Superior temporal gyrus (tissue), 1 donor: Measurements from ENCODE around the gene HS6ST1.
"Not testable (repeated sequence)": the region's sequence is repeated elsewhere in the genome, so short reads cannot be mapped to it uniquely, and the experiment has no call there.

Experiments
- DNase-seq: peaks from one replicate; pipeline ENCODE4 v3.0.0-alpha.2; 2016; ENCODE audit errors: extremely low spot score

Gene HS6ST1

DNA sequence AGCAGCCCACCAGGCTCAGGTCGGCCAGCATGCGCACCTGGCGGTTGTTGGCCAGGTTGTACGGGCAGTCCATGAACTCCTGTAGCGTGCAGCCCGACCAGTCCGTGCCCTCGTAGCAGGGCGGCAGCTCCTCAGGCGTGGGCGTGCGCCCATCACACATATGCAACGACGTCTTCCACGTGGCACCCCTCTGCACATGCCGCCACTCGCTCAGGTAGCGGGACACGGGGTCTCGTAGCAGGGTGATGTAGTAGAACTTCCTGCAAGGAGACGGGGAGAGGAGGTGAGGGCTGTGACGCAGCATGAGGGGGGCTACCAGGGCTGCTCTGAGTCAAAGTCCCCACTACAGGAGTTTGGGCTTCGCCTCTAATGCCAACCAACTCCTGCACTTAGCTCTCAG, 50.1 kb downstream of the HS6ST1 start:
- not testable (repeated sequence) for DNase-seq

- not testable (repeated sequence) for DNase-seq
Observed at GRCh38 chr2:128268145-128268544, 50.5 kb downstream of the HS6ST1 start.

DNA sequence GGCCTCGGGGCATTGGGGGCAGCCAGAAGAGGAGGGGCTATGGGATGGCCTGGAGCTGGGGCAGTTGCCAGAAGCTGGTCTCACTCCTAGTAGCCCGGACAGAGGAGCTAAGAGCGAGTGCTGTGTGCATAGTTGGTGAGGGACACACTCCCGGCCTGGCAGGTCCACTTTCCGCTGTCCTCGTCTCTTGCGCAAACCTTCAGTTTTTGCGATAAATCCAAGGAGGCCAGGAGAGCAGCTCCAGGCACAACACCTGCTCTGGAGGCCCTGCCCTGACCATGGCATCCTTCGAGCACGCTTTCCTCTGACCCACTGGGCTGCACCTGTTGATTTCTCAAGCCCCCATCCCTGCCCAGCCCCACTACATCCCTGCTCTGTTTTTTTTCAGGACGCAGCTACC, 51.0 kb downstream of the HS6ST1 start:
- DNase-seq, result not testable (repeated sequence)

DNA sequence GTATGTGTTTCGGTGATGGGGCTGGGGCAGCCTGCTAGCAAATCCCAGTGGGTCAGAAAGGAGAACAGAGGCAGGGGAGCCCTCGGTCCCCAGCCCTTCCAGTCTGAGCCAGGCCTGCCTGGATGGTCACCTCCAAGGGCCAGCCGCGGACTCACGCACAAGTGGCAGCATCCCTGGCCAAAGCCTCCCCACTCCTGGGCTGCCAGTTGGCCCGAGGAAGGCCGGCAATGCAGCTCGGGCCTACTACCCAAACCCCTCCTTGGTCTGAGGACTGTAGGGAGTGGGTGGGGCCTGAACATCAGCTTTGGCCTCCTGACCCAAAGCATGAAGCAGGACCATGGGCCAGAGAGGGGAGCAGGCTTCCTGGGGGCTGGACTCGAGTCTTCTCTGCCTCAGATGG, 51.5 kb downstream of the HS6ST1 start:
- not testable (repeated sequence) for DNase-seq

DNA sequence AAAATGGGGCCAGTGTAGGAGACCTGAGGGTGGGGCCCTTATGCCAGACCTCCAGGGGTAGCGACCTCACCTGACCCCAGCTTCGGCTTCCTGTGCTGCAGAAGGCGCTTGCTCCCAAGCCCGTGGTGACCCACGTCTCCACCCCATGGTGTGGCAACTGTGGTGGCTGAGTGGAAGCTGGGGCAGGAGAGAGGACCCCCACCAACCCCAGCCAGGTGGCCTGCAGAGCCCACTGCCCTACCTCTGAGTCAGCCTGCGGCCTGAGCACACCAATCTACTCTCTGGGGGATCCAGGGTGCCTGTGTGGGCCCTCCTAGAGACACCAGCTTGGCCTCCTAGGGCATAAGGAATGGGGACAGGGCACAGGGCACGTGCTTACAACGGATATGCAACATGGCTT, 52.2 kb downstream of the HS6ST1 start:
- not testable (repeated sequence) for DNase-seq

DNA sequence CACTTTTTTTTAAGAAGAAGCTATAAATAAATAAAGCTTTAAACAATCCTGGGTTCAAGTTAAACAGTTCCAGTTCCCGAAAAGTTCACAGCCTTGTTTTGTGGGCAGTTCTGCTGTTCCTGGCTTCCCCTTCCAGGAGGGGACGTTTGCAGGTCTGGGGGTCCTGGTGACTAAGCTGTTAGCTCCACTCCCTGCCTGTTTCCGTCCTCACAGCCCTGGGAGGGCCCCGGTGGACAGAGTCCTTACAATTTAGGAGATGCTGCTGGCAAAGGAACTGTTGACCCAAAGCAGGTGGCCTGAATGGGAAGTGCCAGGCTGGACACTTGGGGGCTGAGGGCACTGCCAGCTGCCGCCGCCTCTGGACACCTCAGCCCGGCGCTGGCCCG, 53.1 kb downstream of the HS6ST1 start:
- not testable (repeated sequence) for DNase-seq

- no peak for DNase-seq
Observed at GRCh38 chr2:128264881-128265607, 53.6 kb downstream of the HS6ST1 start.

GRCh38 chr2:128263902-128264331, 54.8 kb downstream of the HS6ST1 start:
- DNase-seq, result no peak

DNA sequence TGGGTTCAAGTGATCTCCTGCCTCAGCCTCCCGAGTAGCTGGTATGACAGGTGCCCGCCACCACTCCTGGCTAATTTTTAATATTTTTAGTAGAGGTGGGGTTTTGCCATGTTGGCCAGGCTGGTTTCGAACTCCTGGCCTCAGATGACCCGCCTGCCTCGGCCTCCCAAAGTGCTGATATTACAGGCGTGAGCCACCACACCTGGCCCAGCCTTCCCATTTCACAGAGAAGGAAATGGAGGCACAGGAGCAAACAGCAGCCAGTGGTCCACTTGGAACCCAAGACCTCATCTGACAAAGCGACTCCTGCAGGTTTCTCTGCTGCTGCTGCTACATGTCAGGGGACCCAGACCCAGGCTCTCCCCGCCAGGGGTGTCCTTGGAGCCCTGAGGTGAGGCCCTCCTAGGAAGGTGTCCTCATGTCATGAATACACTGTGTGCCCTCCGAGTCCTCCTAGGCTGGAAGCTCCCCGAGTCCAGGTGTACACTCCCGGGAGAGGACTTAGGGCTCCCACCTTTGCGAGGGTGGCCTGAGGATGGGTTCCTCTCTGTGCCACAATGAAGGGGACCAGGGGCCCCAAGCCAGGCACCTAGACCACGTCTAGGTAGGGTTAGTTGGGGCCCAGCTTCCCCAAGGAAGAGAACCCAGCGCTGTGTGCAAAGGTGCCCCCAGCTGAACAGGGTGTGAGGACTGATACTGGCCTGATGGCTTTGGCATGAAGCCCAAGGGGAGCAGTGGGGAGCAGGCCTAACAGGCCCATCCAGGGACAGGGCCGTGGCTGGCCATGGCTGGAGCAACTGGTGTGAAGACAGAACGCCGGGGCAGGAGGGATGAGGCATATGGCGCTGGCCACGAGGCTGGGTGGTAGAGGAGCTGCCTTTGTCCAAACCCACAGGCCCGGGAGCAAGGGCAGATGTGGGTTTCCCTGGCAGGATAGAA, 56.1 kb downstream of the HS6ST1 start:
- no peak for DNase-seq

DNA sequence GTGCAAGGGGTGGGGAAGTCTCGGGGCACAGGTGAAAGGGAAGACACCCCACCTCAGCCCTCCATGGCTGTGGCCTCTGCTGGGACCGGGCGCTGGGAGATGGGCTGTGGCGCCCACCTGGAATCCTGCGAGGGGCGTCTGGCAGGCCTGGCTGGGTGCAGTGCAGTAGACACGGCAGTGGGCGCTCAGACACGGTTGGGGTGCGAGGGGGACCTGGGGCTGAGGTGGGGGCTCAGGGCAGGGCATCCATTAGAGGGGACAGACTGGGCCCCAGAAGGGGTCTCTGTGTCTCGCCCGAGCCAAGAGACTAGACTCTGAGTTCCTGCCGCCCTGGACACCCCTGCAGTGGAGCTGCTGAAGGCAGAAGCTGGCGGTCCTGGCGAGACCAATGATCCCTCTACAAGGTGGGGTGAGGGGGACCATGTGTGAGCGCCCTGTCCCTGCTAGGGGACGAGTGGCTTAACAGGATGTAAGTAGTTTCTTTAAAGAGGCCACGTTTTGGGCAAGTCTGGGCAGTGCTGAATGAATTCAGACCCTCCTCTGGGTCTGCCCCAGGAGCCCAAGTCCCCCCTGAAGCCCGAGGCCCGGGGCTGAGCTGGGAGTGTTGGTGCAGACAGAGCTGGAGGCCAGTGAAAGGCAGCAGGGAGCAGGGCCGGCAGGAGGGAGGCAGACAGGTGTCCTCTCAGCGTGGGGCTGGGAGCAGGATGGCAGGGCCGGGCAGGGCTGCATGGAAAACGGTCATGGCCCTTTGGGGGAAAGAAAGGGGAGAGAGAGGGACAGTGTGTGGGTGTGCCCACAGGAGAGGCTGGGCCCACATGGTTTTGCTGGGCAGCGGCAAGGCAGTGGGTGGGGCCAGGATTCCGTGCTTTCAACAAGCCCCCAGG, 57.2 kb downstream of the HS6ST1 start:
- DNase-seq, result no peak

DNA sequence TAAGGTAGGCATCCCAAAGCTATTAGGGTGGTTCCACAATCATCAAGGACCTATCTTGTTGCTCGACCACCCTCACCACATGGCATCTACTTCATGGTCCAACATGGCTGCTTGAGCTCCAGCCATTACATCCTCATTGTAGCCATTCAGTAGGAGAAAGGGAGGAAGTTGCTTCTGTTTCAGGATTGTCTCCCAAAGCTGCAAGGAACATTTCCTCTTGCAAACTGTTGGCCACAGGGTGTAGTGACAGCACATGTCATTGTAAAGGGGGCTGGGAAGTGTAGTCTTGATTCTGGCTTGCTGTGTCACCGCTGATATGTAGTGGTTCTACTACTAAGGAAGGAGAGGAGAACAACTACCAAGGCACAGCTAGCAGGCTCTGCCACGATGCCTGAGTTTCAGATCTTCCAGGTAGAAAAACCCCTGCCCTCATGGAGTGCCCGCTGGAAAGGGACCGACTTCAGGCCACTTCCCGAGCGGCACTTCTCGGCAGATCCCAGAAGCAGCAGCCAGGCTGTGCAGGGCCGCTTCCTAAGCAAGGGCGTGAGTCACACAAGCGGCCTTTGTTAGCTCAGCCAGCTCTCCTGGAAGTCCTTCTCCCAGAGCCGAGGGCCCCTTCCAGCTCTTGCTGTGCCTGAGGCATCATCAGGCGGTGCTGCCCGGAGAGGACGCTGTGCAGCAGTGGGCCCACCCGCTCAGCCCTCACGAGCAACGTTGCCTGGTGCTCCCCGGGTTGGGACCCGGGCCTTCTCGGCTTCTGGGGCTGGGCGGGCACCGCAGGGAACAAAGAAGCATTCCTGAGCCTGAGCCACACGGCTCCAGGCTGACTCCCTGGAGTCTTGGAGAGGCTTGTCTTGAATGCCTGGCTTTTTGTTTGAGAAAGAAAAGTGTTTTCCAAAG, 58.2 kb downstream of the HS6ST1 start:
- peak; percentile 77 for DNase-seq

GRCh38 chr2:128259585-128259984, 59.1 kb downstream of the HS6ST1 start:
- no peak for DNase-seq

GRCh38 chr2:128258218-128258617, 60.5 kb downstream of the HS6ST1 start:
- DNase-seq, result no peak

DNA sequence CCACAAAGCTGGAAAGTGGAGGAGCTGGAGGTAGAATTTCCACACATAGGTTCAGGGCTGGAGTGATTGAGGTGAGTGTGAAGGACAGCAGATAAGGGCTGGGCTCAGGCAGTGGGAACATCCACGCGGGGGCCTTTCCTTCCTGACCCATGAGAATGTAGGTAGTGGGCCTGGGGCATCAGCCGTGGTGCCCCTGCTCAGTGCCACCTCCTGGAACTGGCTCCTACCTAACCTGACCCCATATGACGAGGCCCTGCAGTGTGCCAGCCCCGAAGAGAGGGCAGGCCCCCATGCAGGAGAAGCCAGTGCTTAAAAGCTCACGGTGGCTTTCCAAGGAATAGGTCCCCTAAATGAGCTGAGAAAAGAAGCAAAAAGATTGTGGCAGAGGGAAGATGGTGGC, 66.2 kb downstream of the HS6ST1 start:
- no peak for DNase-seq

DNA sequence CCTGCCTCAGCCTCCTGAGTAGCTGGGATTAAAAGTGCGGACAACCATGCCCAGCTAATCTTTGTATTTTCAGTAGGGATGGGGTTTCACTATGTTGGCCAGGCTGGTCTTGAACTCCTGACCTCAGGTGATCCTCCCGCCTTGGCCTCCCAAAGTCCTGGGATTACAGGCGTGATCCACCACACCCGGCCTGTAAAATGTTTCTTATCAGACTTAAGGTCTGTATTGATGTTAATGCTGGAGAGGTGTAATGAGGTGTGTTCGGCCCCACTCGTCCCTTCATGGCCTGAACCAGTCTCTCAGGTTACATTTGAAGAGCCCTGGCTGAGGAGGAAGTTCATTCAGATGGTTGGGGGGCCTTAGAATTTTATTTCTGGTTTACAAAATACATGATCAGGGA, 66.6 kb downstream of the HS6ST1 start:
- not testable (repeated sequence) for DNase-seq

DNA sequence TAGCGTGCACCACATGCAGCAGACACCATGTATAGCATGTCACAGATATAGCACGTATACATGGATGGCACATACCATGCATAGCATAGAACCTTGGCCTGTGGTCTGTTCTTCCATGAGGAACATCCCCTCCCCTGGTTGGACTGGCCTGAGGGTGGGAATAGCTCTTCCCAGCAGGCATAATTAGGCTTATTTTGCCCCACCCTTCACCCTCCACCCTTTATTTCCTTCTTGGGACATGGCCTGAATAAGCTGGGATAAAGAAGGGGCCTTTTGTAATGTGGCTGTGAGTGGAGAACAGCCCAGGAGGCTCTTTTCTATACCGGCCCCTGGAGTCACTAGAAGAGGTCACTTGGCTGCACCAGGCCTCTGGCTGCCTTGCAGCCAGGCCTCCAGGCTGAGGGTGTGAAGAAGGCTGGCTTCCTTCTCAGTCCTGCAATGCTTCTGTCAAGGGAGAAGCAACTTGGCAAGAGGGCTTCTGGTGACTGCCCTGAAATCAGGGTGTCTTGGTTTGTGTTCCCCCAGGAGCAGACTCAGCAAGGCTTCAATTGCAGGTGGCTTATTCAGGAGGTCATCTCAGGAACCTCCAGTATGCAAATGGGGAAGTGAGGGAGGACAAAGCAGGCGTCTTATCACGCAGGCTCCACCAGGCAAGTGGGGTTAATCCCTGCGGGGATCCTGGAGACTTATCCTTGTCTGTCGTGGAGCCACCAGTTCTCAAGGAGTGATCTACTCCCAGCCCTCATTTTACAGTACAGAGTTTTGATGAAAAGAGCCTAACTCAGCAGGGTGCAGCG, 68.2 kb downstream of the HS6ST1 start:
- no peak for DNase-seq

DNA sequence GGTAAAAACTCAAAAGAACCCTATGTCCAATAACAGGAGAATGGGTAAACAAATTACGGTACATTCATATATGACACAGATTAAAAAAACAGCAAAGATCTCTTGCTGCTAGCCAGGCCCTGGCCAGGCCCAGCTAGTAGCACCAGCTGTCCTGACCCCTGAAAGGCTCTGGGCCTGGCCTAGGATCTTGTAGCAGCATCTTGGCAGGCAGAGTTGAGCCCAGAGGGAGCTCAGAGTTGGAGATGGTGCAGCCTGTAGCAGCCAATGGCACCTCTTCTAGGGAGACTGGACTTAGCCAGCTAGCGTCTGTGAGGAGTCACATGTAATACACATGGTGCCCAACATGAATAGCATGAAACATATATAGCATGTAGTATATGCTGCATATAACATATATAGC, 69.1 kb downstream of the HS6ST1 start:
- DNase-seq, result no peak

DNA sequence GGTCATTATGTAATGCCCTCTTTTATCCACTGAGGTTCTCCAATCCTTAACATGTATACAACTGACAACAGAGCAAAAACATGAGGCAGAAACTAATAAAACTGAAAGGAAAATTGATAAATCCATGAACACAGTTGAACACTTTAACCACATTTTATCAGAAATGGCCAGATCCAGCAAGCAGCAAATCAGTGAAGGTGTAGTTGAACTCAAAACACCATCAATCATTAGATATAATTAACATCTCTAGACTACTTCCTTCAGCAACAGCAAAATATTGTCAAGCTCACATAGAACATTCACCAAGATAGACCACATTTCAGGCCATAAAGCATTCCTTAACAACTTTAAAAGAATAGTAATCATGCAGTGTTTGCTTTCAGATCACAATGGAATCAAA, 72.9 kb downstream of the HS6ST1 start:
- no peak for DNase-seq

- no peak for DNase-seq
Observed at GRCh38 chr2:128241896-128242295, 76.8 kb downstream of the HS6ST1 start.
